GM23338 (cell line): ENCODE data around the gene TRAF7.
A peak's percentile ranks its signal among the peaks of the same experiment; 100 is the strongest.

ENCODE experiments used
- CREB1 ChIP-seq: fragments of 250-450 bp; sonication (Bioruptor Pico); IDR thresholded peaks from 2 replicates; pipeline ENCODE4 v1.5.0; 2020; ENCODE audit warnings: low read depth, mild to moderate bottlenecking, moderate library complexity
- CTCF ChIP-seq, 2 experiments: fragments of 200-600 bp in 1 of 2; sonication (generic) in 1 of 2; conservative IDR thresholded peaks; 2 replicates each; pipeline versions ENCODE4 v1.5.1 to v1.6.1; 2016 to 2017; ENCODE audit warnings: antibody characterized with exemption in 2 of 2, low read depth in 2 of 2, mild to moderate bottlenecking in 2 of 2, moderate library complexity in 1 of 2
- EZH2 ChIP-seq: fragments of 200-600 bp; sonication (generic); IDR thresholded peaks from one replicate; pipeline ENCODE4 v1.8.0; 2017; ENCODE audit warnings: antibody characterized with exemption, mild to moderate bottlenecking, low read depth; ENCODE audit not compliant: unreplicated experiment
- EZH2phosphoT487 ChIP-seq: fragments of 200-600 bp; sonication (generic); IDR thresholded peaks from one replicate; pipeline ENCODE4 v1.8.1; 2018; ENCODE audit warnings: antibody characterized with exemption; ENCODE audit not compliant: unreplicated experiment
- JUNB ChIP-seq: IDR thresholded peaks from one replicate; pipeline ENCODE4 v1.6.1; 2016; ENCODE audit warnings: antibody characterized with exemption; ENCODE audit not compliant: unreplicated experiment
- POLR2AphosphoS5 ChIP-seq: IDR thresholded peaks from 2 replicates; pipeline ENCODE4 v1.6.1; 2016; ENCODE audit warnings: antibody characterized with exemption, low read depth
- REST ChIP-seq: IDR thresholded peaks from one replicate; pipeline ENCODE4 v1.6.1; 2018; ENCODE audit warnings: antibody characterized with exemption; ENCODE audit not compliant: unreplicated experiment
- ZNF114 ChIP-seq: fragments of 250-450 bp; sonication (Bioruptor Pico); IDR thresholded peaks from 2 replicates; pipeline ENCODE4 v1.5.0; 2020; ENCODE audit warnings: mild to moderate bottlenecking, moderate library complexity
- ZNF331 ChIP-seq: fragments of 250-450 bp; sonication (Bioruptor Pico); IDR thresholded peaks from 2 replicates; pipeline ENCODE4 v1.5.0; 2020; ENCODE audit warnings: low read depth, mild to moderate bottlenecking, moderate library complexity
- ZNF462 ChIP-seq: fragments of 250-450 bp; sonication (Bioruptor Pico); IDR thresholded peaks from 2 replicates; pipeline ENCODE4 v1.5.0; 2020; ENCODE audit warnings: mild to moderate bottlenecking, moderate library complexity

GRCh38 chr16:2211923-2212347 lies 56.4 kb downstream of the TRAF7 start:
- no peak for TF ChIP-seq CTCF (conservative IDR thresholded peaks at IDR 0.05; ENCODE audit: low read depth in 2 of 2)
- TF ChIP-seq POLR2AphosphoS5 = peak; percentile 54; the same call in 1 of the 2 replicates
- TF ChIP-seq EZH2 = no peak
- no peak for TF ChIP-seq EZH2phosphoT487
- TF ChIP-seq CREB1 = no peak
- no peak for TF ChIP-seq JUNB
- no peak for TF ChIP-seq REST
- no peak for TF ChIP-seq ZNF462 (CRISPR knock-in tag)
- TF ChIP-seq ZNF331 (CRISPR knock-in tag) = no peak
- no peak for TF ChIP-seq ZNF114 (CRISPR knock-in tag)
